ENCODE measurements around the gene HOXB13. TPM values are rescaled to one million over a fixed set of nuclear protein-coding genes. Genes with fewer than 3 reads are reported as not detected.

Gene HOXB13
- total RNA-seq (not detected), polyA plus RNA-seq (not detected), total RNA-seq (not detected)

DNA sequence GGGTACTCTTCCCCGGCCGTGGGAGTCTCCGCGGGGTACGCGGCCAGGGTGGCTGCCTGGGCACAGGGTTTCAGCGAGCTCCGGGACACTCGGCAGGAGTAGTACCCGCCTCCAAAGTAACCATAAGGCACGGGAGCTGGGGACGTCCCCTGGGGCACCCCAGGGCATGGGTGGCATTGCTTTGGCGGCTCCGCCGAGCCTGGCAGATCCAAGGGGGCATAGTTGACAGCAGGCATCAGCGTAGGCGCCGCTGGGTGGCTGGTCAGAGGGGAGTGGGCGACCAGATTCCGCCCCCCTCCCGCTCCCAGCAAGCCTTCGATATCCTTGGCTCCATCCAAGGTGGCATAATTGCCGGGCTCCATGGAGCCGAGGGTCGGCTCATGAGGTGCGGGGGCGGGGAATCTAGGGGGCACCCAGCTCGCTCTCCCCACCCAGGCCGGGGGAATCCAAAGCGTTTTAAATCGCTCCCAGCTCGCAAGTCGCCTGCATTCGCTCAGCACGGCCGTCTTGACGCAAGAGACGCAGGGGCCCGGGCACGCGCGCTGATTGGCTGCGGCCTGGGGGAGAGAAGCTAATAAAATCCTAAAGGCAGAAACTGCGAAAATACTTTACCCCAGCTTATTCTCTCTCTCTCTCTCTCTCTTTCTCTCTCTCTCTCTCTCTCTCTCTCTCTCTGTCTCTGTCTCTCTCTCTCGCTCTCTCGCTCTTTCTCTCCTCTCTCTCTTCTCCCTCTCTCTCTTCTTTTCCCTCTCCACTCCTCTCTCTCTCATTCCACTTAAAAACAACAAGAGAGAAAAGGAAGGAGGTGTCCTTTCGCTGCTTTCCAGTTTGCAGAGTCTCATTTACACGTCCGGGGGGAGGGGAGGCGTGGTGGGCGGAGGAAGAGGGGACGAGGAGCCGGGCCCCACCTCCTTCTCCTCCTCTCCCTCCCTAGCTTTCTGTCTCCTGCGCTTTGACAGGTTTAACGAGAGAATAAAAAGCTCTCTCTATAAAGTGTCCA, at the start of gene HOXB13:
HOXB13 (minus strand) TSS at position 519 of the 1,000 bp plus-strand sequence; CDS start at position 362, 157 bp downstream.
- POLR2A ChIA-PET: interaction anchor here (0.6 kb wide), 1 partner anchor 50 kb away, joined by 3 read pairs; no protein-coding TSS in a partner anchor
- Histone ChIP-seq H3K4me1 (ENCODE audit: control insufficient read depth in 2 of 2, insufficient read depth in 2 of 2, low read length in 2 of 2) (peaks cover 22 to 36% of the 10 kb centered on the region in 2 donors), H3K27me3 (ENCODE audit: control insufficient read depth in 2 of 2, insufficient read depth in 2 of 2, low read length in 2 of 2) (peaks cover 34 to 73% of the 10 kb centered on the region in 2 donors), H3K36me3 (ENCODE audit: control insufficient read depth in 2 of 3, insufficient read depth in 3 of 3, low read length in 3 of 3) (no peaks in the 10 kb centered on the region), H3K4me3 (ENCODE audit: low read length) (peak within 1 kb of the TSS; percentile 20), H3K9me3 (ENCODE audit: control insufficient read depth in 2 of 3, low read length in 3 of 3) (no peaks in the 10 kb centered on the region), H3K27ac (ENCODE audit: low read depth, low read length) (no peak within 1 kb of the TSS)
- Mint-ChIP-seq H3K9me3 (peaks cover 0 to 3% (median 0%) of the 10 kb centered on the region in 11 donors), H3K4me1 (peaks cover 29 to 53% (median 37%) of the 10 kb centered on the region in 7 donors), H3K27ac (peak within 1 kb of the TSS in 4 of 9 donors; percentile 20 to 72 (median 40)), H3K36me3 (no peaks in the 10 kb centered on the region), H3K4me3 (peak within 1 kb of the TSS; percentile 32 to 89 (median 64)), H3K27me3 (peaks cover 94 to 97% (median 94%) of the 10 kb centered on the region in 5 donors)
- DNase-seq (peak in 1 of 9 donors; percentile 45), ATAC-seq (no peak)
- CTCF ChIA-PET: interaction anchor here (0.6 to 0.8 kb wide), 2 partner anchors 150 to 152 kb away, joined by 3 to 4 read pairs; no protein-coding TSS in a partner anchor
- intact Hi-C loops (cut with micrococcal nuclease): loop anchor here (5.0 to 10.0 kb wide), 3 partner anchors 86 to 266 kb away; partner anchors contain the start of genes HOXB7 (in 1 of the 2) and IGF2BP1 (in 1 of the 2)

DNA sequence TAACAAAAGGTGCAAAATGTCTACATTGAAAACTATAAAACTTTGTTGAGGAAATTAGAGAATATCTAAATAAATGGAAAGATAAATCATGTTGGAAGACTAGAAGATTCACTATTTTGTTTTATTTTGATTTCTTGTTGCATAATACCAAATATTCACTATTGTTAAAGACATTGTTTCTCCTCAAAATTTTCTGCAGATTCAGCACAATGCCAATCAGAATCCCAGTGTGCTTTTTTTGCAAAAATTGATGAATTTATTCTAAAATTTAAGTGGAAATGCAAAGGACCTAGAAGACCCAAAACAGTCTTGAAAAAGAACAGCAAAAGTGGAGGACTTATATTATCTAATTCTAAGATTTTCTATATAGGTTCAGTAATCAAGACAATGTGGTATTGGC, 48.1 kb upstream of the HOXB13 start:
- no peaks in the 10 kb centered on the region for H3K4me1 Mint-ChIP-seq
- peaks cover 15 to 54% (median 32%) of the 10 kb centered on the region in 5 donors for H3K27me3 Mint-ChIP-seq
- intact Hi-C loops (cut with micrococcal nuclease): no loop called here
- H3K9me3 ChIP-seq (ENCODE audit: control insufficient read depth in 2 of 3, low read length in 3 of 3): no peaks in the 10 kb centered on the region
- ATAC-seq (no peak), DNase-seq (no peak)
- H3K27ac Mint-ChIP-seq: no peak overlapping the region
- ChIA-PET POLR2A (no interaction called here), CTCF (no interaction called here)
- no peak overlapping the region for H3K4me3 Mint-ChIP-seq
- peaks cover 0 to 6% of the 10 kb centered on the region in 2 donors for H3K27me3 ChIP-seq (ENCODE audit: control insufficient read depth in 2 of 2, insufficient read depth in 2 of 2, low read length in 2 of 2)
- H3K4me1 ChIP-seq (ENCODE audit: control insufficient read depth in 2 of 2, insufficient read depth in 2 of 2, low read length in 2 of 2): no peaks in the 10 kb centered on the region
- no peak overlapping the region for H3K4me3 ChIP-seq (ENCODE audit: low read length)
- H3K27ac ChIP-seq (ENCODE audit: low read depth, low read length): no peak overlapping the region
- no peaks in the 10 kb centered on the region for H3K36me3 ChIP-seq (ENCODE audit: control insufficient read depth in 2 of 3, insufficient read depth in 3 of 3, low read length in 3 of 3)
- peaks cover 0 to 3% (median 0%) of the 10 kb centered on the region in 11 donors for H3K9me3 Mint-ChIP-seq
- no peaks in the 10 kb centered on the region for H3K36me3 Mint-ChIP-seq

GRCh38 chr17:48773245-48773644, 44.7 kb upstream of the HOXB13 start:
- POLR2A ChIA-PET: interaction anchor here (1.1 kb wide), 1 partner anchor 11 kb away, joined by 3 read pairs; no protein-coding TSS in a partner anchor
- Mint-ChIP-seq H3K27ac (no peak overlapping the region), H3K27me3 (peaks cover 29 to 53% (median 50%) of the 10 kb centered on the region in 5 donors), H3K9me3 (no peaks in the 10 kb centered on the region), H3K36me3 (no peaks in the 10 kb centered on the region), H3K4me3 (no peak overlapping the region), H3K4me1 (no peaks in the 10 kb centered on the region)
- intact Hi-C loops (cut with micrococcal nuclease): no loop called here
- CTCF ChIA-PET: no interaction called here
- no peaks in the 10 kb centered on the region for H3K9me3 ChIP-seq (ENCODE audit: control insufficient read depth in 2 of 3, low read length in 3 of 3)
- no peak overlapping the region for H3K27ac ChIP-seq (ENCODE audit: low read depth, low read length)
- ATAC-seq: no peak
- no peaks in the 10 kb centered on the region for H3K4me1 ChIP-seq (ENCODE audit: control insufficient read depth in 2 of 2, insufficient read depth in 2 of 2, low read length in 2 of 2)
- DNase-seq: no peak
- H3K36me3 ChIP-seq (ENCODE audit: control insufficient read depth in 2 of 3, insufficient read depth in 3 of 3, low read length in 3 of 3): no peaks in the 10 kb centered on the region
- no peak overlapping the region for H3K4me3 ChIP-seq (ENCODE audit: low read length)
- peaks cover 4 to 6% of the 10 kb centered on the region in 2 donors for H3K27me3 ChIP-seq (ENCODE audit: control insufficient read depth in 2 of 2, insufficient read depth in 2 of 2, low read length in 2 of 2)

- H3K27ac ChIP-seq (ENCODE audit: low read depth, low read length): no peak overlapping the region
- no peak overlapping the region for H3K27ac Mint-ChIP-seq
- H3K4me3 ChIP-seq (ENCODE audit: low read length): no peak overlapping the region
- peaks cover 27 to 57% (median 48%) of the 10 kb centered on the region in 5 donors for H3K27me3 Mint-ChIP-seq
- no peak for ATAC-seq
- no peaks in the 10 kb centered on the region for H3K36me3 ChIP-seq (ENCODE audit: control insufficient read depth in 2 of 3, insufficient read depth in 3 of 3, low read length in 3 of 3)
- no peaks in the 10 kb centered on the region for H3K36me3 Mint-ChIP-seq
- ChIA-PET POLR2A (no interaction called here), CTCF (no interaction called here)
- no peaks in the 10 kb centered on the region for H3K4me1 Mint-ChIP-seq
- H3K9me3 Mint-ChIP-seq: no peaks in the 10 kb centered on the region
- no peak overlapping the region for H3K4me3 Mint-ChIP-seq
- intact Hi-C loops (cut with micrococcal nuclease): no loop called here
- H3K9me3 ChIP-seq (ENCODE audit: control insufficient read depth in 2 of 3, low read length in 3 of 3): no peaks in the 10 kb centered on the region
- H3K27me3 ChIP-seq (ENCODE audit: control insufficient read depth in 2 of 2, insufficient read depth in 2 of 2, low read length in 2 of 2): peaks cover 3 to 4% of the 10 kb centered on the region in 2 donors
- DNase-seq: no peak
- no peaks in the 10 kb centered on the region for H3K4me1 ChIP-seq (ENCODE audit: control insufficient read depth in 2 of 2, insufficient read depth in 2 of 2, low read length in 2 of 2)
Measured at GRCh38 chr17:48770954-48771353, 42.4 kb upstream of the HOXB13 start.

DNA sequence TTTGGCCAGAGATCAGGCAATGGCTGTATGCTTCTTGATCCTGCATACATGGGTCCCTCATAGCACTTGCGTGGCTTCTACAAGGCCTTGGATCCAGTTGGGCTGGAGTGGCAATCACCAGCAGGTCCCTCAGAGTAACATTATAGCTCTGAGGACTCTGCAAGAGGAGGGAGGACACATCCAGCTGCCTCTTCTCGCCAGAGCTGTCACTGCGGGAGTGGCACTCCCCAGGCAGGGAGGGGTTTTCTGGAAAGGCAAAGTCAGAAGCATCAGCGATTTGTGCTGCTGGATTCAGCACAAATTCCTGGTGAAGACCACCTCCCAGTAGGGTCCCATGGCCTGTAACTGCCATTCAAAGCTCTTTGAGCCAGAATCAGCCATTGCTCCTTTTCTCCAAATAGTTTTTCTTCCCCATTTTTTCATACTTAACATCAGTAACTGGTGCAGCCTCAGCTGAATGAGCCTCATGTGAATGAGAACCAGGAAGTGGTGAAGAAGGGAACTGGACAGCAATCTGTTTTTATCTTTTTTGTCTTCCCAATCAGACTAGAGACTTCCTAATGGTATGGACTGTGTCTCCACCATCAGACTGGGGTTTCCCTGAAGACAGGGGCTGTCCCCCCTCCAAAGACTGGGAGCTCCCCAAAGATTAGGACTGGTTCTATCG, 40.6 kb upstream of the HOXB13 start:
- no peak for ATAC-seq
- Histone ChIP-seq H3K4me3 (ENCODE audit: low read length) (no peak overlapping the region), H3K36me3 (ENCODE audit: control insufficient read depth in 2 of 3, insufficient read depth in 3 of 3, low read length in 3 of 3) (no peaks in the 10 kb centered on the region), H3K4me1 (ENCODE audit: control insufficient read depth in 2 of 2, insufficient read depth in 2 of 2, low read length in 2 of 2) (no peaks in the 10 kb centered on the region), H3K9me3 (ENCODE audit: control insufficient read depth in 2 of 3, low read length in 3 of 3) (no peaks in the 10 kb centered on the region), H3K27me3 (ENCODE audit: control insufficient read depth in 2 of 2, insufficient read depth in 2 of 2, low read length in 2 of 2) (peaks cover 3 to 4% of the 10 kb centered on the region in 2 donors), H3K27ac (ENCODE audit: low read depth, low read length) (no peak overlapping the region)
- ChIA-PET CTCF (interaction anchor here (1.3 kb wide), 1 partner anchor 34 kb away, joined by 3 read pairs; no protein-coding TSS in a partner anchor), POLR2A (no interaction called here)
- no peaks in the 10 kb centered on the region for H3K36me3 Mint-ChIP-seq
- intact Hi-C loops (cut with micrococcal nuclease): no loop called here
- no peaks in the 10 kb centered on the region for H3K9me3 Mint-ChIP-seq
- H3K4me1 Mint-ChIP-seq: no peaks in the 10 kb centered on the region
- H3K4me3 Mint-ChIP-seq: no peak overlapping the region
- H3K27ac Mint-ChIP-seq: no peak overlapping the region
- no peak for DNase-seq
- peaks cover 29 to 54% (median 44%) of the 10 kb centered on the region in 5 donors for H3K27me3 Mint-ChIP-seq

DNA sequence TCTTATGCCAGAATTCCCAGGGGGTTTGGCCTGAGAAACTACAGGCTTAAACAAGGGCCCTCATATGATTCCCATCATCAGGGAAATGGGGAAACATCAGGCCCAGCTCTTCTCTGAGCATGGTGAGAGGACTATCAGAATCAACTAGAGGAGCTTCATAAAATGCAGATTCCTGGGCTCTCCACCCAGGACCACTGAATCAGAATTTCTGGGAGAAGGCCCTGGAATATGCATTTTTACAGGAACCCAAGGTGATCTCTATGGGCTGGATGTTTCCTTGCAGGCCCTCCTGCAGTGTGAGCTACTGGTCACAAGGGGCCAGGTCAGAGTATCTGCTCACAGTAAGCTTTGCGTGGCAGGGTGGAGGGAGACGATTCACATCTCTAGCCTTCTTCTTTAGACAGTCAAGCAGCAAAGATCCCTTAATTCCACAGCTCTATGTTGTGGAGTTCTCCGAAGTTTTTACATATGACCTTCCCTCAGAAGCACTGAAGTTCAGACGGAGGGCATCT, 38.8 kb upstream of the HOXB13 start:
- H3K27me3 Mint-ChIP-seq: peaks cover 47 to 63% (median 49%) of the 10 kb centered on the region in 5 donors
- ChIA-PET POLR2A (no interaction called here), CTCF (interaction anchor here (0.6 kb wide), 1 partner anchor 328 kb away, joined by 3 read pairs; no protein-coding TSS in a partner anchor)
- no peak for ATAC-seq
- Histone ChIP-seq H3K27ac (ENCODE audit: low read depth, low read length) (no peak overlapping the region), H3K4me3 (ENCODE audit: low read length) (no peak overlapping the region), H3K36me3 (ENCODE audit: control insufficient read depth in 2 of 3, insufficient read depth in 3 of 3, low read length in 3 of 3) (no peaks in the 10 kb centered on the region), H3K9me3 (ENCODE audit: control insufficient read depth in 2 of 3, low read length in 3 of 3) (no peaks in the 10 kb centered on the region), H3K4me1 (ENCODE audit: control insufficient read depth in 2 of 2, insufficient read depth in 2 of 2, low read length in 2 of 2) (no peaks in the 10 kb centered on the region), H3K27me3 (ENCODE audit: control insufficient read depth in 2 of 2, insufficient read depth in 2 of 2, low read length in 2 of 2) (peaks cover 3 to 4% of the 10 kb centered on the region in 2 donors)
- no peaks in the 10 kb centered on the region for H3K36me3 Mint-ChIP-seq
- no peak overlapping the region for H3K27ac Mint-ChIP-seq
- no peaks in the 10 kb centered on the region for H3K4me1 Mint-ChIP-seq
- intact Hi-C loops (cut with micrococcal nuclease): no loop called here
- no peak for DNase-seq
- H3K9me3 Mint-ChIP-seq: no peaks in the 10 kb centered on the region
- no peak overlapping the region for H3K4me3 Mint-ChIP-seq
